Activated CD8-positive, alpha-beta memory T cell treated with anti-CD3 and anti-CD28 coated beads for 48 hours (primary cell): ENCODE data around the gene SATB2.

Experiments used
- DNase-seq, 3 experiments: peaks; one replicate each; pipeline ENCODE4 v3.0.0-alpha.2; 2020; ENCODE audit warnings: low read depth in 2 of 3, low spot score in 2 of 3

Gene SATB2

GRCh38 chr2:199329466-199329865 is 128.3 kb downstream of the SATB2 start:
- DNase-seq = no peak

- DNase-seq = no peak
These were observed 128.7 kb downstream of the SATB2 start for GRCh38 chr2:199329031-199329430.

GRCh38 chr2:199325881-199326280 is 131.9 kb downstream of the SATB2 start:
- no peak for DNase-seq

- no peak for DNase-seq
These were observed 135.6 kb downstream of the SATB2 start for GRCh38 chr2:199322151-199322550.

GRCh38 chr2:199317646-199318045 is 140.1 kb downstream of the SATB2 start:
- DNase-seq = no peak

- DNase-seq = no peak
These were observed 140.9 kb downstream of the SATB2 start for GRCh38 chr2:199316851-199317250.

GRCh38 chr2:199315299-199316179 is 142.2 kb downstream of the SATB2 start:
- no peak for DNase-seq

- no peak for DNase-seq
These were observed 144.8 kb downstream of the SATB2 start for GRCh38 chr2:199312931-199313330.

GRCh38 chr2:199310771-199311585 is 146.8 kb downstream of the SATB2 start:
- DNase-seq = no peak

- no peak for DNase-seq
These were observed 147.8 kb downstream of the SATB2 start for GRCh38 chr2:199309973-199310372.

- DNase-seq = no peak
These were observed 148.3 kb downstream of the SATB2 start for GRCh38 chr2:199309411-199309810.

- no peak for DNase-seq
These were observed 149.2 kb downstream of the SATB2 start for GRCh38 chr2:199308567-199308966.

- DNase-seq = no peak
These were observed 150.3 kb downstream of the SATB2 start for GRCh38 chr2:199307461-199307860.

GRCh38 chr2:199306116-199306515 is 151.6 kb downstream of the SATB2 start:
- DNase-seq = no peak

- no peak for DNase-seq
These were observed 154.0 kb downstream of the SATB2 start for GRCh38 chr2:199303728-199304177.

GRCh38 chr2:199302851-199303250 is 154.9 kb downstream of the SATB2 start:
- DNase-seq = no peak

GRCh38 chr2:199288424-199288823 is 169.3 kb downstream of the SATB2 start:
- DNase-seq = no peak

GRCh38 chr2:199282309-199282708 is 175.4 kb downstream of the SATB2 start:
- no peak for DNase-seq

GRCh38 chr2:199279146-199279545 is 178.6 kb downstream of the SATB2 start:
- no peak for DNase-seq

- no peak for DNase-seq
These were observed 179.6 kb downstream of the SATB2 start for GRCh38 chr2:199278099-199278498.

GRCh38 chr2:199273042-199273511 is 184.7 kb downstream of the SATB2 start:
- no peak for DNase-seq

- DNase-seq = no peak
These were observed 195.8 kb downstream of the SATB2 start for GRCh38 chr2:199261936-199262335.
